Duodenal mucosa (tissue), 2 donors: ENCODE results near the gene FBXL7.
A peak's percentile ranks its signal among the peaks of the same experiment; 100 is the strongest.

ENCODE experiments used
- H3K27ac ChIP-seq: one replicate; pipeline ENCODE4 v1.7.0; 2013; ENCODE audit warnings: low read depth, low read length
- H3K27me3 ChIP-seq, 2 donors: one replicate each; pipeline ENCODE4 v1.7.0; 2013; ENCODE audit warnings: low read length in 2 of 2, control low read depth in 1 of 2; ENCODE audit not compliant: insufficient read depth in 2 of 2, control insufficient read depth in 1 of 2
- H3K36me3 ChIP-seq, 2 donors: one replicate each; pipeline ENCODE4 v1.7.0; 2013; ENCODE audit warnings: low read length in 2 of 2, control low read depth in 1 of 2; ENCODE audit not compliant: insufficient read depth in 2 of 2, control insufficient read depth in 1 of 2
- H3K4me1 ChIP-seq, 2 donors: one replicate each; pipeline ENCODE4 v1.7.0; 2013; ENCODE audit warnings: low read length in 2 of 2, control low read depth in 1 of 2; ENCODE audit not compliant: insufficient read depth in 2 of 2, control insufficient read depth in 1 of 2
- H3K4me3 ChIP-seq, 2 donors: one replicate each; pipeline ENCODE4 v1.7.0; 2013; ENCODE audit warnings: low read length in 2 of 2, low read depth in 1 of 2
- H3K9ac ChIP-seq, 2 donors: one replicate each; pipeline ENCODE4 v1.7.0; 2013; ENCODE audit warnings: low read length in 2 of 2, low read depth in 1 of 2
- H3K9me3 ChIP-seq, 2 donors: one replicate each; pipeline ENCODE4 v1.7.0; 2013; ENCODE audit warnings: low read length in 2 of 2, control low read depth in 1 of 2; ENCODE audit not compliant: control insufficient read depth in 1 of 2

The FBXL7 gene

GRCh38 chr5:15476977-15477376 lies 23.0 kb upstream of the FBXL7 start:
- Histone ChIP-seq H3K9me3 (no peaks in the 10 kb centered on the region), H3K4me1 (no peaks in the 10 kb centered on the region), H3K27ac (no peak overlapping the region), H3K9ac (no peak overlapping the region), H3K27me3 (no peaks in the 10 kb centered on the region), H3K36me3 (no peaks in the 10 kb centered on the region), H3K4me3 (no peak overlapping the region)

- no peak overlapping the region for H3K27ac ChIP-seq
- no peaks in the 10 kb centered on the region for H3K27me3 ChIP-seq
- no peaks in the 10 kb centered on the region for H3K9me3 ChIP-seq
- H3K4me3 ChIP-seq, result no peak overlapping the region
- H3K36me3 ChIP-seq, result no peaks in the 10 kb centered on the region
- H3K9ac ChIP-seq, result no peak overlapping the region
- H3K4me1 ChIP-seq, result no peaks in the 10 kb centered on the region
Observed at GRCh38 chr5:15480436-15480835, 19.5 kb upstream of the FBXL7 start.

GRCh38 chr5:15483351-15484097 lies 16.5 kb upstream of the FBXL7 start:
- Histone ChIP-seq H3K4me1 (no peaks in the 10 kb centered on the region), H3K27ac (no peak overlapping the region), H3K4me3 (no peak overlapping the region), H3K9ac (no peak overlapping the region), H3K27me3 (no peaks in the 10 kb centered on the region), H3K9me3 (no peaks in the 10 kb centered on the region), H3K36me3 (no peaks in the 10 kb centered on the region)

- Histone ChIP-seq H3K27me3 (no peaks in the 10 kb centered on the region), H3K4me1 (no peaks in the 10 kb centered on the region), H3K36me3 (no peaks in the 10 kb centered on the region), H3K9ac (no peak overlapping the region), H3K4me3 (no peak overlapping the region), H3K27ac (no peak overlapping the region), H3K9me3 (no peaks in the 10 kb centered on the region)
Observed at GRCh38 chr5:15487228-15487627, 12.8 kb upstream of the FBXL7 start.

- no peak overlapping the region for H3K27ac ChIP-seq
- no peak overlapping the region for H3K9ac ChIP-seq
- H3K4me1 ChIP-seq, result no peaks in the 10 kb centered on the region
- H3K36me3 ChIP-seq, result no peaks in the 10 kb centered on the region
- no peak overlapping the region for H3K4me3 ChIP-seq
- H3K27me3 ChIP-seq, result no peaks in the 10 kb centered on the region
- no peaks in the 10 kb centered on the region for H3K9me3 ChIP-seq
Observed at GRCh38 chr5:15489571-15490235, 10.3 kb upstream of the FBXL7 start.

- H3K4me3 ChIP-seq, result no peak overlapping the region
- H3K9ac ChIP-seq, result no peak overlapping the region
- H3K36me3 ChIP-seq, result no peaks in the 10 kb centered on the region
Observed at GRCh38 chr5:15492545-15492944, 7.4 kb upstream of the FBXL7 start.

GRCh38 chr5:15493501-15493900 lies 6.5 kb upstream of the FBXL7 start:
- H3K36me3 ChIP-seq, result no peaks in the 10 kb centered on the region
- H3K9me3 ChIP-seq, result no peaks in the 10 kb centered on the region
- no peak overlapping the region for H3K4me3 ChIP-seq
- H3K27ac ChIP-seq, result no peak overlapping the region
- no peaks in the 10 kb centered on the region for H3K4me1 ChIP-seq
- no peaks in the 10 kb centered on the region for H3K27me3 ChIP-seq
- no peak overlapping the region for H3K9ac ChIP-seq

More at GRCh38 chr5:15492545-15492944, 7.4 kb upstream of the FBXL7 start:
- Histone ChIP-seq H3K27me3 (no peaks in the 10 kb centered on the region), H3K9me3 (no peaks in the 10 kb centered on the region), H3K27ac (no peak overlapping the region), H3K4me1 (no peaks in the 10 kb centered on the region)

- Histone ChIP-seq H3K27me3 (peaks cover 0 to 9% of the 10 kb centered on the region in 2 donors), H3K4me1 (no peaks in the 10 kb centered on the region), H3K9ac (no peak overlapping the region), H3K9me3 (no peaks in the 10 kb centered on the region), H3K4me3 (no peak overlapping the region), H3K27ac (no peak overlapping the region), H3K36me3 (no peaks in the 10 kb centered on the region)
Observed at GRCh38 chr5:15495026-15495425, 5.0 kb upstream of the FBXL7 start.

GRCh38 chr5:15496886-15497285 lies 3.1 kb upstream of the FBXL7 start:
- Histone ChIP-seq H3K4me1 (no peaks in the 10 kb centered on the region), H3K27me3 (peaks cover 3 to 9% of the 10 kb centered on the region in 2 donors), H3K36me3 (no peaks in the 10 kb centered on the region), H3K9ac (no peak overlapping the region), H3K27ac (no peak overlapping the region), H3K4me3 (no peak overlapping the region), H3K9me3 (no peaks in the 10 kb centered on the region)

- peak overlapping the region; percentile 52 to 71 for H3K4me3 ChIP-seq
- peak overlapping the region; percentile 20 for H3K27ac ChIP-seq
- H3K4me1 ChIP-seq, result no peaks in the 10 kb centered on the region
- H3K27me3 ChIP-seq, result peaks cover 3 to 9% of the 10 kb centered on the region in 2 donors
- H3K9me3 ChIP-seq, result no peaks in the 10 kb centered on the region
- peak overlapping the region; percentile 34 to 42 for H3K9ac ChIP-seq
- no peaks in the 10 kb centered on the region for H3K36me3 ChIP-seq
Observed at GRCh38 chr5:15500325-15501001, 483 bp downstream of the FBXL7 start.
